ENCODE measurements around the gene NUTF2. TPM values are rescaled to one million over a fixed set of nuclear protein-coding genes. Genes with fewer than 3 reads are reported as not detected.
"Not testable (repeated sequence)": the region's sequence is repeated elsewhere in the genome, so short reads cannot be mapped to it uniquely, and the experiment has no call there.

NUTF2 gene
- total RNA-seq, 1 donor from 2014 or later: 87.6 TPM

- DNase-seq (ENCODE audit: low spot score): not testable (repeated sequence)
These were observed 9.5 kb upstream of the NUTF2 start for GRCh38 chr16:67837190-67837589.

DNA sequence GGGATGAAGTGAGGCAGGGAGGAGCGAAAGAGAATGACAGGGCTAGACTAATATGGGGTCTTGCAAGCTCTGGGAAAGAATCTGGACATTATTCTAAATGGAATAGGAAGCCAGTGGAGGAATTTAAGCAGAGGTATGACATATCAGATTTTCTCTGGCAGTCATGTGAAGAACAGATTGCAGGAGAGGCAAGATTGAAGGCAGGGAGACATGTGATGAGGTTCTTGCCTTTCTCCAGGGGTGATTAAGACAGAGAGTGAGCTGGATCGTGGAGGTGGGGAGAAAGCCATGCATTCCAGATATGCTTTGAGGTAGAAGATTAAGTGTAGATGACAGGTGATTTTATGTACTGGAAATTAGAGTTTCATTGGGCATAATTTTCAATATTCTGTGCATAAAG lies 8.9 kb upstream of the NUTF2 start:
- no peak for DNase-seq (ENCODE audit: low spot score)

- DNase-seq (ENCODE audit: low spot score): no peak
These were observed 5.4 kb upstream of the NUTF2 start for GRCh38 chr16:67841198-67841815.

DNA sequence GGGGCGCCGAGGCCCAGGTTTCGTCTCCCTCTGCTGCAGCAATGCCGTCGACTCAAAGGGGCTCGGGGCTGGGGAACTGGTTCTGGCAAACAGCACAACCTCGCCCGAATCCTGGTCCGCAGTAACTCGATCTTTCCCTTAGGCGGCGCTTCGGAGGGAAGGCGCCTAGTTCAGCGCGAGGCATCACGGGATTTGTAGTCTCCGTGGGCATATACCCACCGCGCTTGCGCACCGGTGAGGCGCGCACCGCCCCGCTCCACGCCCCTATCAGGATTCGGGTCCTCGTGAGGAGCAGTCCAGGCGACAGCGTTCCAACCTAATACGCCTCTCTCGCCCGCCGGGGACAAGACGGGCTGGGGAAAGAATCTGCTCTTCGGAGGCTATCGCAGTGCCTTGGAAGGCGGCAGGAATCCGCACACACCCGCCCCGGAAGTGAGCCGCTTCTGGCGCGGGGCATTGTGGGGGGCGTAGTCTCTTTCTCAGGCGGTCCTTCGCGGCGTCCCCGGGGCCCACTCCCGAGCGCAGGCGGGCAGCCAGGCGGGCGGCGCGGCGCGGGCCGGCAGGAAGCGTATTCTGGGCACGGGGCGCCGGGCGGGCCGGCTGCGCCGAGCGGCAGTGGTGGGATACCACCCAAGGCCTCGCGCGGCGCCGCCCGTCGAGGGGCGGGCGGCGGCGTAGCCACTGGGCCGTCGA lies 4.8 kb upstream of the NUTF2 start, which contains the start of gene THAP11:
Gene THAP11 (plus strand): TSS at position 505 of the 693 bp plus-strand sequence. CDS start 235 bp downstream, outside the sequence.
- DNase-seq (ENCODE audit: low spot score): peak; percentile 96

DNA sequence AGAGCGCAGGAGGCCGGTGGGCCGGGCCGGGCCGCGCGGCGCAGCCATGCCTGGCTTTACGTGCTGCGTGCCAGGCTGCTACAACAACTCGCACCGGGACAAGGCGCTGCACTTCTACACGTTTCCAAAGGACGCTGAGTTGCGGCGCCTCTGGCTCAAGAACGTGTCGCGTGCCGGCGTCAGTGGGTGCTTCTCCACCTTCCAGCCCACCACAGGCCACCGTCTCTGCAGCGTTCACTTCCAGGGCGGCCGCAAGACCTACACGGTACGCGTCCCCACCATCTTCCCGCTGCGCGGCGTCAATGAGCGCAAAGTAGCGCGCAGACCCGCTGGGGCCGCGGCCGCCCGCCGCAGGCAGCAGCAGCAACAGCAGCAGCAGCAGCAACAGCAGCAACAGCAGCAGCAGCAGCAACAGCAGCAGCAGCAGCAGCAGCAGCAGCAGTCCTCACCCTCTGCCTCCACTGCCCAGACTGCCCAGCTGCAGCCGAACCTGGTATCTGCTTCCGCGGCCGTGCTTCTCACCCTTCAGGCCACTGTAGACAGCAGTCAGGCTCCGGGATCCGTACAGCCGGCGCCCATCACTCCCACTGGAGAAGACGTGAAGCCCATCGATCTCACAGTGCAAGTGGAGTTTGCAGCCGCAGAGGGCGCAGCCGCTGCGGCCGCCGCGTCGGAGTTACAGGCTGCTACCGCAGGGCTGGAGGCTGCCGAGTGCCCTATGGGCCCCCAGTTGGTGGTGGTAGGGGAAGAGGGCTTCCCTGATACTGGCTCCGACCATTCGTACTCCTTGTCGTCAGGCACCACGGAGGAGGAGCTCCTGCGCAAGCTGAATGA lies 4.0 kb upstream of the NUTF2 start:
- DNase-seq (ENCODE audit: low spot score): no peak

DNA sequence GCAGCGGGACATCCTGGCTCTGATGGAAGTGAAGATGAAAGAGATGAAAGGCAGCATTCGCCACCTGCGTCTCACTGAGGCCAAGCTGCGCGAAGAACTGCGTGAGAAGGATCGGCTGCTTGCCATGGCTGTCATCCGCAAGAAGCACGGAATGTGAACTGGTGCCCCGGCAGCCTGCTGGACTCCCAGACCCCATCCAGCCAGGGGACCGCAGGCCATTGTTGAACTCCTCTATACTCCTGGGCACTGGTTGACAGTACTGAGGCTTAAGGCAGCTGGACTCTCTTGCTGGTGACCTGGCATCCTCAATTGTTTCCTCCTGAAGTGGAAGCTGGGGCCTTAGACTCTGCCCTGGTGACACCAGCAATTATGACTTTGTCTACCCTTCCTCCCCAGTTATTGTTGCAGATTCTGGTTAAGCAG lies 3.4 kb upstream of the NUTF2 start:
- no peak for DNase-seq (ENCODE audit: low spot score)

DNA sequence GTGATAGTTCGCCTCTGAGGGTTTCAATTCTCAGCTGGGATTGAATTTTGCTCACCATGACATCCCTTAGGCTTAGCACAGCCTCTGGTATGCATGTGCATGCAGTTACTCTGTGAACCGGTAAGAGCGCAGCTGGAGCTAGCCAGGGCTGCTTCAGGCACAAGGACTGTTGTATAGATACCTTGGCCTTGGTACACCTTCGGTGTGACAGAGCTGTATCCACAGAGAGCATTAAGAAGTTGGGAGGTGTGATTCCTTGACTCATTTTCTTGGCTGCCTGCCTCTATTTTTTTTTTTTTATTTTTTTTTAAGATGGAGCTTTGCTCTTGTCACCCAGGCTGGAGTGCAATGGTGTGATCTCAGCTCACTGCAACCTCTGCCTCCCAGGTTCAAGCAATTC lies 2.2 kb upstream of the NUTF2 start:
- no peak for DNase-seq (ENCODE audit: low spot score)

- no peak for DNase-seq (ENCODE audit: low spot score)
These were observed 1.3 kb upstream of the NUTF2 start for GRCh38 chr16:67845291-67846062.

- no peak for DNase-seq (ENCODE audit: low spot score)
These were observed 742 bp upstream of the NUTF2 start for GRCh38 chr16:67846063-67846319.

DNA sequence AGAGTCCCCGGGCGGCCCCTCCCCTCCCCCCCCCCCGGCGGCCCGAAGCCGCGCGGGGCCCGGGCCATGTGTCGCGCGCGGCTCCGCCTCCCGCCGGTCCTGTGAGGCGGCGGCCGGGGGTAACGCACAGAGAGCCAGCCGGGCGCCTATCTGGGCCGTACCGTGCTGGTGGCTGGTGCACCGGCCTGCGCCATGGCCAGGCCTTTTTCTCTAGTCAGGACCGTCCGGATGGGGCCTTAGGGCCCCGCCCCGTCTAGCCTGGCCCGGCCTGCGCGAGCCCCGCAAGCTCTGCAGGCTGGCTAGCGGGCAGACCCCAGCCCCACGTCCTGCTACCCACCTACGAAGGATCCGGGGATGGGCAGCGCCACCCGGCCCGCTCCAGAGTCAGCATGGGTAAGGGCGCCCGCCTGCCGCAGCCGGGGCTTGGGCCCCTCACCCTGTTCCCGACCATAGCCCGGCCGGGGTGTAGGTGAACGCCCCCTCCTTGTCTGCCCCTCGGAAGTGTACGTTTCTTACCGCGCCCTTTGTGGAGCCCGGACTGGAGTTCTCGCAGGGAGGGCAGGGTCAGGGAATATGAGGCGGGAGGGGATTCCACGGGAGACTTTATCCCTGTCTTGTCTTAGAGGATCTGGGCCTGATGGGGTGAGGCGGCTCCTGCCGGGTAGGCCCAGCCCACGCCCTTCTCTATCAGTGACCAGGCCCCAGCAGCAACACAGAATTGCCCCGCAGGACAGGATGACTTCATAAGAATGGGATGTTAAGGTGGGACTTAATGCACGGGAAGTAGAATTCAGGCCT lies 530 bp downstream of the NUTF2 start, which contains the start of gene CENPT:
Gene CENPT (minus strand): TSS at position 630 of the 798 bp plus-strand sequence. CDS start 13,834 bp downstream, outside the sequence.
- no peak for DNase-seq (ENCODE audit: low spot score)

GRCh38 chr16:67848118-67848517 lies 1.4 kb downstream of the NUTF2 start:
- DNase-seq (ENCODE audit: low spot score): no peak

GRCh38 chr16:67853670-67854069 lies 6.9 kb downstream of the NUTF2 start:
- DNase-seq (ENCODE audit: low spot score): no peak

DNA sequence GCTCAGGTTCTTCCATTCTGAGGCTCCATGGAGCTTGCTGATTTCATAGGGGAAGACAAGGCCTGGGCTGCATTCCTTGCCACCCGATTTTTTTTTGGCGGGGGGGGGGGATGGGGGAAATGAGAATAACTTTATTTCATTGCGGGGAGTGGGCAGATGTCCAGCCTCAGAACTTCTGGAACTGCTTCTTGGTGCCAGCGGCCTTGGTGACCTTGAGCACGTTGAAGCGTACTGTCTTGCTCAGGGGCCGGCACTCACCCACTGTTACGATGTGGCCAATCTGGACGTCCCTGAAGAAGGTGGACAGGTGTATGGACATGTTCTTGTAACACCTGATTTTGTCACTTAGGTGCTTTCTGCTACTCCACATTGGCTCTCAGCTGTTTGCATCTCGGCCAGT lies 9.1 kb downstream of the NUTF2 start:
- DNase-seq (ENCODE audit: low spot score): no peak

DNA sequence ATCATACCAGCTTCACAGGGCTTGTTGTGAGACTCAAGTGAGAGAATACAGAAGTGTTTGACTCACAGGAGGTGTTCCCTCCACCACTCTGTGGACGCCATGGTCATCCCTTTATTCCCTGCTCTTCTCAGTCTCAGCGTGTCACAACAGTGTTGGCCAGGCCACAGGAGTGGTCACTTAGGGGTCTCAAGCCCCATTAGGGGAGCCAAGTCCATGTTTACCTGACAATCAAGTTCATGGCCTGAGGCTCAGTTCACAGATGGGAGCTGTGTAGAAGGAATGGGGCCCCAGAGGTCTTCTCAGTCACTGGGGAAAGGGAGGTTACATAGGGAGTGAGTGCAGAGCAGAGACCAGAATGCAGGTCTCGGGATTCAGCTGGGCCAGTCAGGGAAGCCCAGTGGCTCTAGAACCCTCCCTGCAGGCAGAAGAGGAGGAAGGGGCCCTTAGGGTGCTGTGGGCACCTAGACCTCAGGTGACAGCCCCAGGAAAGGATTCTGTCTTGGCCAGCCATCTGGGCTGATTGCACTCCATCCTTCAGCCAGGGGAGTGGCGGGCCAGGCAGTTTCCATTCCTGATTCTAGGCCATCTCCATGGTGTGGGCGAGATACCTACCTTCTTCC lies 10.3 kb downstream of the NUTF2 start:
- DNase-seq (ENCODE audit: low spot score): no peak

GRCh38 chr16:67857547-67858233 lies 11.0 kb downstream of the NUTF2 start:
- no peak for DNase-seq (ENCODE audit: low spot score)

DNA sequence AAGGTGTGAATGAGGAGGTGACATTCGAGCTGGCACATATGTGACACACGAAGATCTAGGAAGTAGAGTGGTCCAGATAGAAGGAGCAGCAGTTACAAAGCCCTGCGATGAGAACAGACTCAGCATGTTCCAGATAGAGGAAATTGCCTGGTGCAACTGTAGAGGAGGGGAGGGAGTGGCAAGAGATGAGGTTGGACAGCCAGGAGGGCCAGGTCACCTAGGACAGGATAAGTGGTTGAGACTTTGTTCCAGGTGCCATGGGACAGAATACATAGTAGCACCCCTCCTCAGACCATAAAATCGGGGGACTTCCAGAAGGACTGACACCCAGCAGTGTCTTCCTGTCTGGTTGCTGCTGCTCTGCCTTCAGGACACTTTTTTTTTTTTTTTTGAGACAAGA lies 11.8 kb downstream of the NUTF2 start:
- DNase-seq (ENCODE audit: low spot score): no peak

GRCh38 chr16:67860589-67861398 lies 14.1 kb downstream of the NUTF2 start:
- no peak for DNase-seq (ENCODE audit: low spot score)

DNA sequence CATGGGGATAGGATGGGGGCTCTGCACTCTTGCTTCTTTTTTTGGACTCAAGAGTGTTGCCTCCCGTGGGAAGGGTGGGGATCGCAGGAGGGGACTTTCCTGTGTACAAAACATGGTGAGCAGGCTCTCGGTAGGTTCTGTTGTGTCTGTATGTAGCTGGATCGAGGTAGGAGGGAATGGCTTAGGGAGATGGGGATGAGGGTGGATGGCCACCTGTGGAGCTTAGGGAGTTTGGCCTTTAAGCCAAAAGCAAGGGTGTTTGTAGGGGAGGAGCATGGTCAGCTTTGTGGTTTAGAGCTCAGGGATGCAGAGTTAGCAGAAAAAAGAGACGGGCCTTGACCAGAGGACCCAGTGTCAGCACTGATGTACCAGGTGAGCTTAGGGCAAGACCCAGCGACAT lies 15.1 kb downstream of the NUTF2 start:
- no peak for DNase-seq (ENCODE audit: low spot score)
